G401.6 (cell line): ENCODE results near the gene EXOSC3.
A peak's percentile ranks its signal among the peaks of the same experiment; 100 is the strongest.
"Not testable (repeated sequence)": the region's sequence is repeated elsewhere in the genome, so short reads cannot be mapped to it uniquely, and the experiment has no call there.

ENCODE experiments used
- FAIRE-seq: peaks from 2 replicates; lab custom pipeline; 2012; peaks lifted over from hg19 to GRCh38; lab: Jason Lieb, UNC

The EXOSC3 gene

DNA sequence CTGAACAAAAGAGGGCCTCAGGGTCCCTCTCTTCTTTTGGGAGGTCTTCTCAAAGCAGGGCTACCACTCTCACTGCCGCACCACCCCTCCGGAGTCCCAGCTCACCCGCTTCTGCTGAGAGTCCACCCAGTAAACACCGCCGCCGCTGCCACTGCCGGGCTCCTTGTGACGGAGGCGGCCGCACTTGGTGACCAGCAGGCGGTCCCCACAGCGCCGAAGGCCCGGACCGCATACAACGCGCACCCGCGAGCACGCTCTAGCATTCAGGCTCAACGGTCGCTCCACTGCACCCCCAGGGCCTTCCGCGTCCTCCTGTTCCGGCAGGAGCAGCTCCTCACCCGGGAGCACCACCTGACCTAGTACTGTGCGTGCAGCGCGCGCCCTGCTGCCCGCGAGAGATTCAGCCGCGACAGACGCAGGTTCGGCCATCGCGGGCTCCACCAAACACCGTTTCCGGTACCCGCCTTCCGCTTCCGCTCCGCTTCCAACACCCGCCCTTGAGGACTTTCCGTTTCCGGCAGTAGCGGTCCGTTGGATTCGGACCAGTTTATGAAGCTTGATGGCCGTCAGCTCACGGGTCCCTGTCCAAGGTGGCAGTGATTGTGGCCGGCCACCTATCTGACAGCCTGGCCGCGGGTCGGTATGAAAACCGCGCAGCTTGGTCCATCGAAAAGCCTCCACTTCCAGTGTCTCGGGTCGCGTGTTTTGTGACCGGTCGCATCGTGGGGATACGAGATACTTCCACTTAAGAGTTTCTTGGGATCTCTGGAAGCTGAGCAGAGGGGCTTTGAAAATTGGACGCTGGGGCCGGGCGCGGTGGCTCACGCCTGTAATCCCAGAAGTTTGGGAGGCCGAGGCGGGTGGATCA is at the start of gene EXOSC3:
EXOSC3 (minus strand) TSS at position 449 of the 868 bp plus-strand sequence; CDS start at position 429, 20 bp downstream.
- peak; percentile 57 for FAIRE-seq

DNA sequence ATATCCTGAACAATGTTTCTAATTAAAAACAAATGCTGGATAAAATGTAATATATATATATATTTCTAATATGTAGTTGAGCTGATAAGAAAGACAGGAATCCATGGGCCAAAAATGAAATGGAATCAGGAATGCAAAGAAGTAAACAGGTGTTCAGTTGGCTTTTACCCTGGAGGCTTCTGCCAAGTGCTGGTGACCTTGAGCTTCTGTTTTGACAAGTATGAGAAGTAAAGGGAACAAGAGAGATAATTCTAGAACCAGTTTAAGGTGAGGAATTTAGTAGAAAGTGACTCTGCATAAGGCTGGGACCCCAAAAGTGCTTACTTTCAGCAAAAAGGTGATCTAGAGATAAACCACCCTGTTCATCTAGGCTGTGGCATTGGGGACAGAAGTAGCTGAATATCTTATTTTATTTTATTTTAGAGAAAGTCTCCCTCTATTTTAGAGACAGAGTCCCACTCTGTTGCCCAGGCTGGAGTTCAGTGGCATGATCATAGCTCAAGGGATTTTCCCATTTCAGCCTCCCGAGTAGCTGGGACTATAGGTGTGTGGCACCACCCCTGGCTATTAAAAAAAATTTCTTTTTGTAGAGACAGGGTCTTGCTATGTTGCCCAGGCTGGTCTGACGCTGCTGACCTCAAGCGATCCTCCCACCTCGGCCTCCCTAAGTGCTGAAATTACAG is 42.8 kb upstream of the EXOSC3 start:
- FAIRE-seq = no peak

DNA sequence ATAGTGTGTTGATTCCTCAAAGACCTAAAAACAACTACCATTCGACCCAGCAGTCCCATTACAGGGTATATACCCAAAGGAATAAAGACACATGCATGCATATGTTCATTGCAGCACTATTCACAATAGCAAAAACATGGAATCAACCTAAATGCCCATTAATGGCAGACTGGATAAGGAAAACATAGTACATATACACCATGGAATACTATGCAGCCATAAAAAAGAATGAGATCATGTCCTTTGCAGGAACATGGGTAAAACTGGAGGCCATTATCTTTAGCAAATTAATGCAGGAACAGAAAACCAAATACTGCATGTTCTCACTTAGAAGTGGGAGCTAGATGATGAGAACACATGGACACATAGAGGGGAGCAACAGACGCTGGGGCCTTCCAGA is 40.3 kb upstream of the EXOSC3 start:
- not testable (repeated sequence) for FAIRE-seq

DNA sequence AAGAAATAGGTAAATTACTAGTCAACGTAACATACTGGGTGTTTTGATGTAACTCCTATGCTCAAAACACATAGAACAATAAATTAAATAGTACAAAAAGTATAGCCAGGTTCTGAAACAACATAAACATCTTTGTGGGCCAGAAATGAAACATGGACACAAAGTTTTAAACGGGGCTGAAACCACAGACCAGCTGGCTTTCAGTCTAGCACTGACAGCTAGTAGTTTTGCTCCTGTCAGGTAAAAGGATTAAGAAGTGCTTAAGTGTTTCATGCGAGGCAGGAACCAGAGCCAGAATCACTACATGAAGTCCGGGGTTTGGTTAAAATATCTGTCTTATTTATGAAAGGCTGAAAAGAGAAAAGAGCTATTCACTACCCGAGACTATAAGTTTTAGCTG is 35.3 kb upstream of the EXOSC3 start:
- no peak for FAIRE-seq

DNA sequence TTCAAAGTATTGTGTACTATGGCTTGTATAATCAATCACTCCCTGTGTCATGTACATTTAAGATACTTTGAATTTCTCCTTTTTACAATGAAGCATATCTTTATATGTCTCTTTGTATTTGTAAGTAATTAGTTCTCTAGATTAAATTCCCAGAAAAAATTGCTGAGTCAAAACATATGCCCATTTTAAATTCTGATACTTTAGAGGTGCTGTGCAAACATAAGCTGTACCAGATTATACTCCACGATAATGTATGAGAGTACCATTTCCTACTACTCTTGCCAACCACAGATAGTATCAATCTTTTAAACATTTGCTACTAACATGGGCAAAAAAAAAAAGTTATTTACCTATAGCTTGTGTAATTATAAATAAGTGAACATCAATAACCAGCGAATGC is 34.0 kb upstream of the EXOSC3 start:
- no peak for FAIRE-seq

DNA sequence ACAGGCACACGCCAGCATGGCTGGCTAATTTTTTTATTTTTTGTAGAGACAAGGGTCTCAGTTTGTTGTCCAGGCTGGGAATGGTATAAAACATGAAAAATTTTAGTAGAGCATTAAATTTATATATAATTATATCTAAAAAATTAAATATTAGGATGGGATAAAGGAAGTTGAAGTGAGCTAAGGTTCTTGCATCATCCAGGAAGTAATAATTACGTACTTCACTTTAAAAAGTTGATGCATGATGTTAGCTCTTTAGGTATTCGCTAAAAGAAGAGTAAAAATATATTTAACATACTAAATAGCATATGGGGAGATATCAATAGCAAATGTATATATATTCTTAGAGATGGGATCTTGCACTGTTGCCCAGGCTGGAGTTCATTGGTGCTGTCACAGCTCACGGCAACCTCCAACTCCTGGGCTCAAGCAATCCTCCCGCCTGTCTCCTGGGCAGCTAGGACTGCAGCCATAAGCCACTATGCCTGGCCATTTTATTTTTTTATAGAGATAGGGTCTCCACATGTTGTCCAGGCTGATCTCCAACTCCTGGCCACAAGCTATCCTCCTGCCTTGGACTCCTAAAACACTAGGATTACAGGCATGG is 28.0 kb upstream of the EXOSC3 start:
- FAIRE-seq = no peak

DNA sequence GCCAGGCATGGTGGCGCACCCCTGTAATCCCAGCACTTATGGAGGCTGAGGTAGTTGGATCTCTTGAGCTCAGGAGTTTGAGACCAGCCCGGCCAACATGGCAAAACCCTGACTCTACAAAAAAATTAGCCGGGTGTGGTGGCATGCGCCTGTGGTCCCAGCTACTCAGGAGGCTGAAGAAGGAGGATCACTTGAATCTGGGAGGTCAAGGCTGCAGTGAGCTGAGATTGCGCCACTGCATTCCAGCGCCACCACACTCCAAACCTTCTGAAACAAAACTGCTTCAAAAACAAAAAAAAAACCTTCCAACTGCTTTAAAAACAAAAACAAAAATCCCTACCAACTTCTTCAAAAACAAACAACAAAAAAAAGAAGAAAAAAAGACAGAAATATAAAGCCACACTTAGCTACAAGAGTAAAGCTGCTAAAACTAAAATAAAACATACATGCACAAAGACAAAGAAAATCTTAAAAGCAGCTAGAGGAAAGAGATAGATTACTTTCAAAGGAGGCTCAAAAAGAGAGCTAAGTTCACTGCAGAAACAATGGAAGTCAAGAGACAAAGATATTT is 27.1 kb upstream of the EXOSC3 start:
- FAIRE-seq = peak; percentile 45

DNA sequence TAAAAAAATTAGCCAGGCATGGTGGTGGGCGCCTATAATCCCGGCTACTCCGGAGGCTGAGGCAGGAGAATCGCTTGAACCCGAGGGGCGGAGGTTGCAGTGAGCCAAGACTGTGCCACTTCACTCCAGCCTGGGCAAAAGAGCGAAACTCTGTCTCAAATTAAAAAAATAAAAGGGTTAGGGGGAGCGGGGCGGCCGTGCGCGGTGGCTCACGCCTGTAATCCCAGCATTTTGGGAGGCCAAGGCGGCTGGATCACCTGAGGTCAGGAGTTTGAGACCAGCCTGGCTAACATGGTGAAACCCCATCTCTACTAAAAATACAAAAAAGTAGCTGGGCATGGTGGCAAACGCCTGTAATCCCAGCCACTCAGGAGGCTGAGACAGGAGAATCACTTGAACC is 24.8 kb upstream of the EXOSC3 start:
- FAIRE-seq = not testable (repeated sequence)

DNA sequence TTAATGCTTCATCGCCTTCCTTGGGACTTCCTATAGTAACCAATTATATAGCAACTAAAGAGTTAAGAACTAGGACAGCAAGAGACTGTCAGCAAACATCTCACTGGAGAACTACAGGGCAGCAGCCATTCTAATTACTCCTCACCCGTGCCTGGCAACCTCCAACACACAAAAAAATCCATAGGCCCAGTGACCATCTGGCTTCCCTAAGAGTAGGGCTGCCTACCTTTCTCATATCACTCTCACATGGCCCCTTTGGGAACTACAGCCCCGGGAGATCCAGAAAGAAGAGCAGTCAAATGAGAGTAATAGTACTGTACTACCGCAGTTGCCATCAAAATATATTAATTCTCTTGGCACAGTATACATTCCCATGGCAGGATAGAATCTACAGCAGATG is 21.4 kb upstream of the EXOSC3 start:
- no peak for FAIRE-seq

DNA sequence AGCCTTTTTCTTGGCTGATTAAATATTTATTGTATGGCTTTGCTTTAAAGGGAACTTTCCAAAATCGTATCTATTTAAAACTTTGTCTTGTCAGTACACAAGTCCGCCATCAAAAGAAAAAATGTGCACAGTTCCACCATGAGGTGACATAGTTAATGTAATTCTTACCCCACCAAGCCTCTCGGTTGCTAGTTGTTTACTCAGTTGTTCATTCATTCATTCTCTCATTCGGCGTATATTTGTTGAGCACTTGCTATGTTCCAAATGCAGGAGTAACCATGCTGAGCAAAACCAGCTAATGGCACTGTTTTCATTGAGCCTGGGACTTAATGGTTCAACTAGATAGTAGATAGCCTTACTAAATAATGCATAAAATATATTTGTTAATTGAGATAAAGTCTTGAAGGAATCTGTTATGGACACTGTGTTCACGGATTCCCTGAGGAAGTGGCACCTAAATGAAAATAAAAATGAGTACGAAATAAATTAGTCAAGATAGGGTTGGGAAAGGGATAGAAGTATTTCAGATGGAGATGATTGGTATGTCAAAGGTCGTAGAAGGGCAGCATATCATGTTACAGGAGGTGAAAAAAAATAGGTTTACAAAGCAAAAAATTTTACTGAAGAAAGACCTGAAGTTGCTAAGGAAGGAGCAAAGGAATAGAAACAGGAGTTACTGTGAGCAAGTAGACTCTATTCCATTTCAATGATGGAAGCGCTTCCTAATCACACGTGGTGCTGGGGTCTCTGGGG is 17.3 kb upstream of the EXOSC3 start:
- no peak for FAIRE-seq

DNA sequence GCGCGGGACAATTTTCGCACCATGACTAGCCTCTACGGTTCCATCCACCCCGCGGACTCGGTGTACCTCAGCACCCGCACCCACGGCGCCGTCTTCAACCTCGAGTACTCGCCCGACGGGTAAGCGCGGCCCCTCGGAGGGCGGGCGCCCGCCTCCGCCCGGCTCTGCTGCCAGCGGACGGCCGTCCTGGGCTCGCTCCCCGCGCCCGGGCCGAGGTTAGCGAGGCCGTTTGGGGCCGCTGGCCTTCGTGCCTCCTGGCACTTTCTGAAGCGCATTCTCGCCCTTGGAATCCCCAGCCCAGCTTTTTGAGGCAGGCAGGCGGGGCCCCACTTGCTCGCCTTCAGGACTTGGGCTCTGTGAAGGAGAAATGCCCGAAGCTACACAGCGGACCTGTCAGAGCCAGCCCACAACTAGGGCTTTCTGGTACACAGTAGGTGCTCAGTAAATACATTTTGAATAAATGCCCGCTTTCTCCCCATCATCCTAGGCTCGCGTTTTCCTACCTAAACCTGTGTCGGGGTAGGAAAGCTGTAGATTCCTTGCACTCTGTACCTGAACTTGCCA is 16.5 kb upstream of the EXOSC3 start:
- FAIRE-seq = no peak

DNA sequence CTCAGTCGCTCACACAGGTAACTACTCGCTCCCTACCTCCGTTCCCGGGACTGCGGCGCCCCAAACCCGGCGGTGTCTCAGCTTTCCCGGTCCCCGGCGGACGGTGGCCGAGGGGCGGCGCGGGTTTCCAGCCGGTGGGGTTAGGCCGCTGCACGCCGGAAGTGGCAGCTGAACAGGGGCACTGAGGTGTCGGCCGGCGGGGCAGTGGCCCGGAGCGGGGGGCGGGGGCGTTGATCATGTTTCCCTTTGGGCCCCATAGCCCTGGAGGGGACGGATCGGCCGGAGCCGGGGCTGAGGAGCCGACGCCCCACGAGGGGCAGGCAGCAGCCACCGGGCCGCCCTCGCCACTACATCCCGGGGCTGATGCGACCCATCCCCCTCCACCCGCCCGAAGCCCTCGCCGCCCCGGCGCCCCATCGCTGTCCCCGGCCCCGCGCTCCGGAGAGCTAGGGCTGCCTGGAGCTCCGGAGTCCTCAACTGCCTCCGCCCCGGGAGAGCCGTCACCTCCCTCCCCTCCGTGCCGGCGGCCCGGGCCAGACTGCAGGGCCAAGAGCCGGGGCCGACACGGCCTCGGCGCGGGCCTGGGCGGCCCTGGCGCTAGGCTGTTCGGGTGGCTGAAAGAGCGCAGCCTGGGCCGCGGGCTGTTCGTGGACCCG is 15.9 kb upstream of the EXOSC3 start, which contains the start of gene DCAF10:
DCAF10 (plus strand) TSS at position 167 of the 656 bp plus-strand sequence; CDS start at position 237, 70 bp downstream.
- no peak for FAIRE-seq

DNA sequence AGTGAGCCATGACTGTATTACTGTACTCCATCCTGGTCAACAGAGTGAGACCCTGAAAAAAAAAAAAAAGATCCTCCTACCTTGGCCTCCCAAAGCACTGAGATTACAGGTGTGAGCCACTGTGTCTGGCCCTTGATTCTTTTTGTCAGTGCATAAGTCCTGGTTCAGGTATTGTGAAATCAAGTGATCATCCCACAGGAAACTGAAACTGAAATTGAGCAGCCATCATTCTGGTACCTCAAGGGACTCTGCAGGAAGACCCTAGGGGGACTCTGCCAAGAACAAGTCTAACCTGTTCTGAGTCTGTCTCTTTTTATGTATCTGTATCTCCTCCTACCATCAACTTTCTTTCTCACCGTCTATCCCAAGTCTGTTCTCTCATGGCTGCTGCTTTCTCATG is 13.8 kb upstream of the EXOSC3 start:
- FAIRE-seq = no peak

DNA sequence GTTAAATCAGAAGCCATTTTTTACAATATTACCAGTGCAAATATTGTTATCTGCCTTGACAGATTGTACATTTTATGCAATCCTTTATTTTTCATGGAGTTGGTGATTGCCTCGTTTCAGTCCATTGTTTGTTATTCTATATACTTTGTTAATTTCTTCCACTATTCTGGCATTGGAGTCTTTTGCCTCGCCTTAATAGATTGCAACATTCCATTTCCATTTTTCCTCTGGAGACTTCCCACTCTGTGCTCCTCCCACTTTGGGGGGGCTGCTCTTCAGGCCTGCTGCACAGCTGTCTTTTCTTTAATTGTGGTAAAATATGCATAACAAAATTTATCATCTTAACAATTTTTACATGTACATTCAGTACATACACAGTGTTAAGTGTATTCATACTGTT is 11.4 kb upstream of the EXOSC3 start:
- no peak for FAIRE-seq

DNA sequence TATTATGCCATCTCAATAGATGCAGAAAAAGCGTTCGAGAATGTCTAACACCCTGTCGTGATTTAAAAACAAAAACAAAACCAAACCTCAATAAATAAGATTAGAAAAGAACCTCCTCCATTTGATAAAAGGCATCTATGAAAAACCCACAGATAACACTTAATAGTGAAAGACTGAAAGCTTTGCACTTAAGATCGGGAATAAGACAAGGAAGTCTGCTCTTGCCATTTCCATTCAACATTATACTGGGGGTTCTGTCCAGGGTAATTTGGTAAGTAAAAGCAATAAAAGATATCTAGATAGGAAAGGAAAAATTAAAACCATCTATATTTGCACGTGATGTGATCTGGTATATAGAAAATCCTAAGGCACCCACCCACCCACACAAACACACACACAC is 7.3 kb upstream of the EXOSC3 start:
- no peak for FAIRE-seq

DNA sequence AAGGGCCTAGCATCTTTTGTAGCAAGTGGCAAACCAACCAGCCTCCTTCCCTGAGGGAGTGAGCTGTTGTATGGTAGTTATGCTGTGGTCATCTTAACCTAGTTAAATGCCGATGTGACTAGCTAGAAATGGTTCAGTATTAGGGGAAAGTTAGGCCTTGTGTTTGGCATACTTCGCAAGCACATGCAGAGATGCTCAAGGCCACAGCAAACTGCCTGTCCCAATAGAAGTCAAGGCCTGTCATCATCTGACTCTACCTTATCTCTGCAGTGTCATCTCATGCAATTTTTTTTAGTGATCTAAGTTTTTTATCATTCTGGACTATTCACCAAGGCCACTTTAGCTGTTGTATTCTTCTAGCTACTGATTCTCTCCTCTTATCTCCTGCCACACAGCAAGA is 5.2 kb upstream of the EXOSC3 start:
- FAIRE-seq = no peak

DNA sequence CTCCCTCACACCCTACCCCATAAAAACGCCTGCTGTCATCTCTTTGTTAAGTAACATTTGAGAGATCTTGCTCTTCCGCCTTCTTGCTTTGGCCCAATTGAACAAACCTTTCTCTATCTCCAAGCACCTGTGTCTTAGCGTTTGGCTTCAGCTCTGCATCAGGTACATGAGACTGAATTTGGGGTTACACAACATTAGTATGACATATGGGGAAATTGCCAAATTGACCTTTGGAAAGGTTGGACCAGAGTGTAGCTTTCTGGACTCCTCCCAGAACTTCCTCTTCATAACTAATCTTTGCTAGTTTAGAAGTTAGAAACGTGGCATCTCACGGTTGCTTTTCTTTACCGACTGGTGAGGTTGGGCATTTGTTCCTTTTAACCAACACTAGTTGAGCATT is 3.5 kb upstream of the EXOSC3 start:
- no peak for FAIRE-seq

DNA sequence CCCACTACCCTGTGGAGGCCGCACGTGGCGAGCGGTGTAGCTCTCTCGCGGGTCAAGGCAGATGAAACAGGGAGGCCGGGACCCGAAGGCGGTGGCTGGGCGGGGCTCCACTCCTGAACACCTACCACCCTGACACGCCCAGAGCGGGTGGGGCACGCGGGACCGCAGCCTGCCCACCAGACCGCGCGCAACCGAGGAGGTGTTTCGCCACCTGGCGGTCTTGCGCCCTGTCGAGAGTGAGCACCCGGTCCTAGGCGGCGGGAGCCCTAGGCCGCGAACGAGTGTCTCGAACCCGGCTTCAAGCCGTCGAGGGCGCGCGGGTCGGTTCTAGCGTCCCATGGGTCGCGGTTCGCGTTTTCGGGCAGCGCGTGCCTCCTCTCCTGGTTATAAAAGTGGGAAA is 2.2 kb upstream of the EXOSC3 start:
- no peak for FAIRE-seq

DNA sequence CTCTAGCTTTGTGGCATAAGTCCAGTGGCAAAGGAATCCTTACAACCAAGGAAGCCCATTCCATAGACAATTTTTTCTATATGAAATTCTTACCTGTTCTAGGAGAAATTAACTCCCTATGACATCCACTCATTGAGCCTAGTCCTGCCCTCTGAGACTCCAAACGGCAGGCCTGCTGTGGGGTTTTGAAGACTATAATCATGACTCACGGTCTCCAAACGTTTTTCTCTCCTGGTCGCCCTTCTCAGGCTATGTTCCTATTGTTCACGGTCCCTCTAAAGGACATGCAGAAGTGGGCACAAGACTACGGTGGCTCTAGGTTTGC is 611 bp downstream of the EXOSC3 start:
- FAIRE-seq = no peak

DNA sequence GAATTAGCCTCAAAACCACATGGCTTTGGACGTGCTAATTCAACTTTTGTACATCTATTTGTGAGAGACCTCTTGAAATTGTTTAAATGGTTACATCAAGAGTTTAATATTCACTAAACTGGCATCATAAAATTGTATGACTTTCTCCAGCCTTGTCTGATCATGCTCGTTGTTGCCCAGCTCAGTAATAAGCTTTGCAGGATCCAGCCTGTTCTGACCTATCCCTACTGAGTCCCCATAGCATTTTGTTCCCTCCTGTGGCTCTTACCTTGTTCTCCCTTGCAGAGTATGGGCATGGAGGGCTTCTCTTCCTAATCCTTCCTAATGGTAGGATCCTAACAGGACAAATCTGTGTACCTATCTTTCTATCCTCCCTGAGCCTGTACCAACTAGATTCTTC is 6.3 kb downstream of the EXOSC3 start:
- no peak for FAIRE-seq

DNA sequence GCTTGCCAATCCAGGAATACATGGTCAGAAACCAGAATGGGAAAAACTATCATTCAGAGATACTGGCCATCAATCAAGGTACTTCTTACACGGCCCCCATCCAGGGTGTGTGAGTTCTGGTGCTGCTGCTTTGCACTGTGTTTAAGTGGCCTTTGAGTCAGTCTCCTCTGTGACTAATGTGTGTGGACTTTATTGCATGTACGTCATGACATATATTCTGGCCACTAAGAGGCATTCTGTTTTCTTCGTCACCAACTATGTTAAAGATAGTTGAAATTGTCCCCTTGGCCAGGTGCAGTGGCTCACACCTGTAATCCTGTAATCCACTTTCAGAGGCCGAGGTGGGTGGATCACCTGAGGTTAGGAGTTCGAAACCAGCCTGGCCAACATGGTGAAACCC is 8.5 kb downstream of the EXOSC3 start:
- FAIRE-seq = no peak
